ENCODE data around the gene IL17RA.

IL17RA gene

DNA sequence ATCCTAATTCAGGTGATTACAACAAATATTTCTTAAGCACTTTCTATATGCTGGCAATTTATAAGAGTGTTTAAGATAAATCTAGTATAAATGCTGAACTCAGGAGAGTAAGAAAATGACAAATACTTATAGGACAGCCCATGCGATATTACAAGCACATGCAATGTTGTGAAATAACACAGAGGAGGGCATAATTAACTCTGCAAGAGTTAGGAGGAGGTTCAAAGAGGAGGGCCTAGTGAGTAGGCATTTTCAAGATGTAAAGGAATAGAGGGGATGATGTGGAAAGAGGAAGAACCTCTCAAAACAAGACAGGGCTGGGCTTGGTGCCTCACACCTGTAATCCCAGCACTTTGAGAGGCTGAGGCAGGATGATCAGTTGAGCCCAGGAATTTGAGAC is 37.1 kb upstream of the IL17RA start:
- no peak overlapping the region for H3K4me3 ChIP-seq (ENCODE audit: low read depth, low read length)
- TF ChIP-seq, protein P1, sequence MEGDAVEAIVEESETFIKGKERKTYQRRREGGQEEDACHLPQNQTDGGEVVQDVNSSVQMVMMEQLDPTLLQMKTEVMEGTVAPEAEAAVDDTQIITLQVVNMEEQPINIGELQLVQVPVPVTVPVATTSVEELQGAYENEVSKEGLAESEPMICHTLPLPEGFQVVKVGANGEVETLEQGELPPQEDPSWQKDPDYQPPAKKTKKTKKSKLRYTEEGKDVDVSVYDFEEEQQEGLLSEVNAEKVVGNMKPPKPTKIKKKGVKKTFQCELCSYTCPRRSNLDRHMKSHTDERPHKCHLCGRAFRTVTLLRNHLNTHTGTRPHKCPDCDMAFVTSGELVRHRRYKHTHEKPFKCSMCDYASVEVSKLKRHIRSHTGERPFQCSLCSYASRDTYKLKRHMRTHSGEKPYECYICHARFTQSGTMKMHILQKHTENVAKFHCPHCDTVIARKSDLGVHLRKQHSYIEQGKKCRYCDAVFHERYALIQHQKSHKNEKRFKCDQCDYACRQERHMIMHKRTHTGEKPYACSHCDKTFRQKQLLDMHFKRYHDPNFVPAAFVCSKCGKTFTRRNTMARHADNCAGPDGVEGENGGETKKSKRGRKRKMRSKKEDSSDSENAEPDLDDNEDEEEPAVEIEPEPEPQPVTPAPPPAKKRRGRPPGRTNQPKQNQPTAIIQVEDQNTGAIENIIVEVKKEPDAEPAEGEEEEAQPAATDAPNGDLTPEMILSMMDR (IDR thresholded peaks at IDR 0.05; ENCODE audit: low read depth, low read length, missing control alignments), result no peak
- no peak for DNase-seq (ENCODE audit: low read depth)
- in situ Hi-C loops (cut with HindIII; ENCODE audit: low sequenced_read_pairs), result no loop called here

DNA sequence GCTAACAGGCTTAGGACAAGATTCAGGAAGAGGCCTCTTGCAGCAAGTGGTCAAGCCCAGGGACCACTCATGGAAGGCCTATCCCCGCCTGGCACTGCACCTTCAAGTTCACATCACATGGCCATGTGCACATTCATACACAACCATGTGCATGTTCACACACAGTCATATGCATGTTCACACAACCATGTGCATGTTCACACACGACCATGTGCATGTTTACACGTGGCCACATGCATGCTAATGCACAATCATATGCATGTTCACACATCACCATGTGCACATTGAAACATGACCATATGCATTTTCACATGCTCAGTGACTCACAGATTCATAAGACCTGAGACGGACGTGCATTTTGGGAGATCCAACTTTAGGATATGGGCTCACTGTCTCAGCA is 28.7 kb upstream of the IL17RA start:
- in situ Hi-C loops (cut with HindIII; ENCODE audit: low sequenced_read_pairs), result no loop called here
- H3K4me3 ChIP-seq (ENCODE audit: low read depth, low read length), result no peak overlapping the region
- DNase-seq (ENCODE audit: low read depth), result no peak
- TF ChIP-seq, protein P1 (IDR thresholded peaks at IDR 0.05; ENCODE audit: low read depth, low read length, missing control alignments), result no peak

DNA sequence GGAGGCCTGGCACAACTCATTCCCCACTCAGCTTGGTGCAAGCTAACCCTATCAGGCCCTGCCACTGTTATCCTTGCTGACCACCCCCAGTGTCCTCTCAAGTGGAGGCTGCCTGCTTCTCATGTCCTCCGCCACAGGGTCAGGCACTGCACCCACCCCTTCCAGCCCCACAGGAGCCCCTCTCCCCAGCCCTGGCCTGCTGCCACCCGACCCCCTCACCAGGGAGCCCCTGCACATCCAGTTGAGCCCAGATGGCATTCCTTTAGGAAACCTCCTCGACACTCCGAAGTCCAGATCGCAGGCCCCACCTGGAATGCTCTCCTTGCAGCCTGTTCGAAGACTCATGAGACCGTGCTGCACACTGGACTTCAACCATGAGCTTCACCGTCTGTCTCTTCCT is 28.0 kb upstream of the IL17RA start:
- TF ChIP-seq, protein P1 (IDR thresholded peaks at IDR 0.05; ENCODE audit: low read depth, low read length, missing control alignments), result no peak
- no peak for DNase-seq (ENCODE audit: low read depth)
- no peak overlapping the region for H3K4me3 ChIP-seq (ENCODE audit: low read depth, low read length)
- in situ Hi-C loops (cut with HindIII; ENCODE audit: low sequenced_read_pairs), result no loop called here

DNA sequence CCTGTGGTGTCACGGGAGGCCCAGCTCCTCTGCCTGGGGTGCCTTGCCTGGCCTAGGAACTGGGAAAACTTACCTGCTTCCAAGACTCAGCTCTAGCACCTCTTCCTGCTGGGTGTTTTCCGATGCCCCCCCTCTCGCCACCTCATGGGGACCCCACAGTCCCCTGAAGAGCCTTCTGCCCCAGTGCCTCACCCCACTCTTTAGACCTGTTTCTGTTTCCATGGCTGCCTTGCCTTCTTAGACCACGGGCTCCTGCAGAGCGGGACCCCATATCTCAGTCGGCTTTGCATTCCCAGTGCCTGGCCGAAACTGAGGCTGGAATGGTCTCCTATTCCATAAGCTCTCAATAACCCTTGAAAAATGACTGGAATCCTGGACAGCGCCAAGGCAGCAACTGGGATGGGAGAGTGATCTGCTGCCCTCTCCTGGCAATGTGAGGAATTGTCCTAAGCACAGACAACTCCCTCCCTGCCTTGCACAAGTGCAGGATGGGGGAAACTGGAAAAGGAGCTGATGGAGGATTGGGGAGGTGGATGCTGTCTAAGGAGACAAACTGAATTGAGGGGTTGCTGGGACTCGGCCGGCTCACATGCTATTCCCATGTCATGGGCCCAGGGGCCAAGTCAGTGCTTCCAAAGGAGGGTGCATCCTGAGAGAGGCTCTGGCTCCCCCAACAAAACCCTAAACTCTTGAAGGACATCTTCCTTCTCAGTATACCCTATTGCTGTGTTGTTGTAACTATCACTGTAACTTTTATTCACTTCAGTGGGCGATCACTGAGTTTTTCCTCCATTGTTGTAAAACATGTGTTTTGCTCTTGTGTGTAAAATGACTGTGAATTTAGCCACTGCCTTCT is 26.6 kb upstream of the IL17RA start:
- DNase-seq (ENCODE audit: low read depth), result peak; percentile 57
- no peak overlapping the region for H3K4me3 ChIP-seq (ENCODE audit: low read depth, low read length)
- in situ Hi-C loops (cut with HindIII; ENCODE audit: low sequenced_read_pairs), result no loop called here
- TF ChIP-seq, protein P1 (IDR thresholded peaks at IDR 0.05; ENCODE audit: low read depth, low read length, missing control alignments), result peak; percentile 99

DNA sequence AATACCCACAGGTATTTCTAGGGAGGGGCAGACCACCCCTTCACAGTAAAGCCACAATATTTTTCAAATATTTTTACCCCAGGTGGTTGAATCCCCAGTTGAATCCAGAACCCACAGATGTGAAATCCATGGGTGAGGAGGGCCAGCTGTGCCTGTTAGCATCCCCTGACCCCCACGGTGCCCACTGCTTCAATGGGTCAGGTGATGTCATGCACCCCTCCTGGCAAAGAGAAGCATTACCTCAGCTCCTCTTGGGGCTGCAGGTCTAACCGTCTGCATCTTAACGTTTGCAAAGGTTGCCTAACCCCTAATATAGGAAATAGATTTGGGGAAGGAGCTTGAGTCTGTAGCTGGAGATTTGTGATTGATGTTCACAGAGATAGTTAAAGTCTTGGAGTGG is 24.7 kb upstream of the IL17RA start:
- H3K4me3 ChIP-seq (ENCODE audit: low read depth, low read length), result no peak overlapping the region
- in situ Hi-C loops (cut with HindIII; ENCODE audit: low sequenced_read_pairs), result no loop called here
- no peak for DNase-seq (ENCODE audit: low read depth)
- TF ChIP-seq, protein P1 (IDR thresholded peaks at IDR 0.05; ENCODE audit: low read depth, low read length, missing control alignments), result no peak

DNA sequence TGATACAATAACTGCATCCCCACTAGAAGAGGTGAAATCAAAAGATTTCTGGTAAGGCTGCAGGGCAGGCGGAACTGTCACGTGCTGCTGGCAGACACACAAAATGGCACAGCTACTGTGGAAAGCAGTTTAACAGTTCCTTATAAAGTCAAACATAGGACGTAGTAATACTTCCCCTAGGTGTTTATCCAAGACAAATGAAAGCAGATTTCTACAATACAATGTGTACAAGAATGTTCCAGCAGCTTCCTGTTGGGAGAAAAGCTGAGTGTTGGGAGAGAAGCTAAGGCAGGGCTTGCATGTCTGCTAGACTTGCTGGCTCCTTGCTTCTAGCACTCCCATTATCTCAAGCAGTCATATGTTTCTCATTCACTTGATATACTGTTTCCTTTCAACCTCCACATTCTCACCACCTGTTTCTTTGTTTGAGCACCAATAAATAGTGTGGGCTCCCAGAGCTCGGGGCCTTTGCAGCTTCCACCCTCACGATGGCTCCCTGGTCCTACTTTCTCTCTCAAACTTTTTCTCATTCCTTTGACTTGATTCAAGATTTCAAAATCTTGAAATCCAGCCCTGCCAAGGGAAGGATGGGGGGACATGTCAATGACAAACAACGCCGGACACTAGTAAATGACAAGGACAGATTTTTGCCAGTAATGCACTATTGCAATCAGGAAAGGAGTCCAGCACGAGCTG is 21.2 kb upstream of the IL17RA start:
- TF ChIP-seq, protein P1 (IDR thresholded peaks at IDR 0.05; ENCODE audit: low read depth, low read length, missing control alignments), result no peak
- in situ Hi-C loops (cut with HindIII; ENCODE audit: low sequenced_read_pairs), result no loop called here
- no peak for DNase-seq (ENCODE audit: low read depth)
- H3K4me3 ChIP-seq (ENCODE audit: low read depth, low read length), result no peak overlapping the region
